Measurements from ENCODE around the gene FFAR3. TPM values are rescaled to one million over a fixed set of nuclear protein-coding genes. Genes with fewer than 3 reads are reported as not detected.
"Not testable (repeated sequence)": the region's sequence is repeated elsewhere in the genome, so short reads cannot be mapped to it uniquely, and the experiment has no call there.

Gene FFAR3
- total RNA-seq, 1 donor from 2014 or later: 0.16 TPM

GRCh38 chr19:35397064-35397463 lies 38.8 kb downstream of the FFAR3 start:
- H3K36me3 Mint-ChIP-seq (ENCODE audit: low read depth): no peaks in the 10 kb centered on the region
- no peak for TF ChIP-seq CTCF (IDR thresholded peaks at IDR 0.05)
- ATAC-seq (ENCODE audit: low read depth) (no peak), DNase-seq (no peak)
- H3K4me3 Mint-ChIP-seq: no peak overlapping the region
- H3K4me1 Mint-ChIP-seq: peaks cover 5% of the 10 kb centered on the region
- ChIA-PET CTCF (no interaction called here), POLR2A (no interaction called here)
- peaks cover 1% of the 10 kb centered on the region for H3K27me3 Mint-ChIP-seq
- H3K27ac Mint-ChIP-seq: no peak overlapping the region
- intact Hi-C loops (cut with micrococcal nuclease): no loop called here
- H3K9me3 Mint-ChIP-seq: no peaks in the 10 kb centered on the region

DNA sequence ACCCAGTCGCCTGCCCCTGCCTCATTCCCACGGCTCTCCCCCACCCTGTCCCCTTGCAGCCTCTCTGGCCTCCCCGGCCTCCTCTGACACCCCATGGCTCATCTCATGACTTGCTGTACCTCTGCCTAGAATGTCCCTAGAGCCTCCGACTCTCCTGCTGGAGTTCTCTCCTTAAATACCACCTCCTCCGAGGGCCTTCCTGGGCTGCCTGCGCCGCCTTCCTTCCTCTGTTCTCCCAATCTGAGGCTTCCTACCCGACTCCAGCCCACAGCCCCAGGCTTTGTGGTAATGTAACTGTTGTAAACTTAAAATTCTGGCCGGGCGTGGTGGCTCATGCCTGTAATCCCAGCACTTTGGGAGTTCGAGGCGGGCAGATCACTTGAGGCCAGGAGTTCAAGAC lies 40.3 kb downstream of the FFAR3 start:
- DNase-seq: no peak
- CTCF ChIA-PET: no interaction called here
- no peaks in the 10 kb centered on the region for H3K36me3 Mint-ChIP-seq (ENCODE audit: low read depth)
- intact Hi-C loops (cut with micrococcal nuclease): no loop called here
- H3K4me1 Mint-ChIP-seq: peaks cover 5% of the 10 kb centered on the region
- peaks cover 1% of the 10 kb centered on the region for H3K27me3 Mint-ChIP-seq
- H3K4me3 Mint-ChIP-seq: no peak overlapping the region
- no peaks in the 10 kb centered on the region for H3K9me3 Mint-ChIP-seq
- H3K27ac Mint-ChIP-seq: no peak overlapping the region
- ATAC-seq (ENCODE audit: low read depth): no peak
- POLR2A ChIA-PET: no interaction called here
- no peak for TF ChIP-seq CTCF (IDR thresholded peaks at IDR 0.05)

DNA sequence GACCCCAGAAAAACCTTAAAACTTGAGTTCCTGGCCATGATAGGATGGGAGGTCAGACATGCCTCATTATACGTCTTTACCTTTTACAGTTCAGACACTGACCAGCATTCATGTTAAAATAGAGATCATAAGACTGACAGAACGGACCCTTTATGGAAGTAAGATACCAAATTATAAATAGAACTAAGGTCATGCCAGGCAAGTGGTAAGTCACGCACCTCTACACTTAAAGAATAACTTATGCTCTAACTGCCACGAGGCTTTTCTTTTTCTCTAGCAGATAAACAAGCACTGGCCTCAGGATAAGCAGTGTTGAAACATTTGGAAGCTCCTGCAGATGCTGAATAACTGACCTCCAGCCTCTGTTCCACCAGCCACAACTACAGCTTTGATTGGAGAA lies 41.0 kb downstream of the FFAR3 start:
- intact Hi-C loops (cut with micrococcal nuclease): no loop called here
- ChIA-PET POLR2A (no interaction called here), CTCF (no interaction called here)
- Mint-ChIP-seq H3K27me3 (no peaks in the 10 kb centered on the region), H3K4me3 (no peak overlapping the region), H3K36me3 (ENCODE audit: low read depth) (no peaks in the 10 kb centered on the region), H3K4me1 (peaks cover 5% of the 10 kb centered on the region), H3K9me3 (no peaks in the 10 kb centered on the region), H3K27ac (no peak overlapping the region)
- no peak for DNase-seq
- ATAC-seq (ENCODE audit: low read depth): no peak
- TF ChIP-seq CTCF (IDR thresholded peaks at IDR 0.05): no peak

DNA sequence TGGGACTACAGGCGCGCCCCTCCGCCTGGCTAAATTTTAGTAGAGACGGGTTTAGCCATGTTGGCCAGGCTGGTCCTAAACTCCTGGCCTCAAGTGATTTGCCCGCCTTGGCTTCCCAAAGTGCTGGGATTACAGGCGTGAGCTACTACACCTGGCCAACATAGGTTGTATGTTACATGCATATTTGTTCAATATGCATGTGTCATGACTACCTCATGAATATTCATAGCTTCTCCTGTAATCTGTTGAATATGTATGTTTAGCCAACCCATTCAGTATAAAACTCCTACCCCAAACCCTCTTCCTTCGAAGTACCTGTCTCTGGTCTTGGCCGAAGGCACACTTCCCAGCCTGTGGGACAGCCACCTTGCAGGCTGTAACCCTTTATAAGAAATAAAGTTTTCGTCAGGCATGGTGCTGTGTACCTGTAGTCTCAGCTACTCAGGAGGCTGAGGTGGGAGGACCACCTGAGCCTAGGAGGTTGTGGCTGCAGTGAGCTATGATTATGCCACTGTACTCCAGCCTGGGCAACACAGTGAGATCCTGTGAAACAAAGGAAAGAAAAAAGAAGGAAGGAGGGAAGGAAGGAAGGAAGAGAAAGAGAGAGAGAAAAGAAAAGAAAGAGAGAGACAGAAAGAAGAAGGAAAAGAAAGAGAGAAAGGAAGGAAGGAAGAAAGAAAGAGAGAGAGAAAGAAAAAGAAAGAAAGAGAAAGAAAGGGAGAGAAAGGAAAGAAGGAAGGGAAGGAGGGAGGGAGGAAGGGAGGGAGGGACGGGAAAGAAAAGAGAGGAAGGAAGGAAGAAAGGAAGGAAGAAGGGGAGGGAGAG lies 41.9 kb downstream of the FFAR3 start:
- peaks cover 5% of the 10 kb centered on the region for H3K4me1 Mint-ChIP-seq
- H3K27me3 Mint-ChIP-seq: no peaks in the 10 kb centered on the region
- no peaks in the 10 kb centered on the region for H3K9me3 Mint-ChIP-seq
- H3K4me3 Mint-ChIP-seq: no peak overlapping the region
- TF ChIP-seq CTCF (IDR thresholded peaks at IDR 0.05): no peak
- no peak overlapping the region for H3K27ac Mint-ChIP-seq
- POLR2A ChIA-PET: no interaction called here
- CTCF ChIA-PET: interaction anchor here (0.7 kb wide), 1 partner anchor 68 kb away, joined by 3 read pairs; no protein-coding TSS in a partner anchor
- intact Hi-C loops (cut with micrococcal nuclease): no loop called here
- H3K36me3 Mint-ChIP-seq (ENCODE audit: low read depth): no peaks in the 10 kb centered on the region
- DNase-seq: no peak
- ATAC-seq (ENCODE audit: low read depth): no peak

DNA sequence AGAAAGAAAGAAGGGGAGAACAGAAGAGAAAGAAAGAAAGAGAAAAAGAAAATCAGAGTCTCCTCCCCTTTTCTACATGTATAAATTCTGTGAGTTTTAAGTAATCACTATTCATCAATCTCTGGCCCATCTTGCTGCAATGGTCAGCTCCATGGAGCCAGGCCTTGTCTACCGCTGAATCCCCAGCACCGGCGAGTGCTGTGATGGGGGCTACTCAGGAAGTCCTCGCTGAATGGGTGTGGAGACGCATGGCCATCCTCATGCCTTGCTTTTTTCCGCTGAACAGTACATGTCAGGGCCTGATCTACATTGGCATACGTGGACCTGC lies 42.5 kb downstream of the FFAR3 start:
- ChIA-PET CTCF (interaction anchor here (0.7 kb wide), 1 partner anchor 67 kb away, joined by 3 read pairs; no protein-coding TSS in a partner anchor), POLR2A (no interaction called here)
- TF ChIP-seq CTCF (IDR thresholded peaks at IDR 0.05): no peak
- intact Hi-C loops (cut with micrococcal nuclease): no loop called here
- ATAC-seq (ENCODE audit: low read depth) (no peak), DNase-seq (no peak)
- no peaks in the 10 kb centered on the region for H3K27me3 Mint-ChIP-seq
- H3K4me1 Mint-ChIP-seq: peaks cover 5% of the 10 kb centered on the region
- H3K4me3 Mint-ChIP-seq: no peak overlapping the region
- H3K9me3 Mint-ChIP-seq: no peaks in the 10 kb centered on the region
- H3K36me3 Mint-ChIP-seq (ENCODE audit: low read depth): no peaks in the 10 kb centered on the region
- H3K27ac Mint-ChIP-seq: no peak overlapping the region

GRCh38 chr19:35401416-35401815 lies 43.2 kb downstream of the FFAR3 start:
- POLR2A ChIA-PET; CTCF ChIA-PET; H3K4me3 Mint-ChIP-seq; DNase-seq; H3K27ac Mint-ChIP-seq; H3K9me3 Mint-ChIP-seq; ATAC-seq (ENCODE audit: low read depth); H3K4me1 Mint-ChIP-seq; H3K27me3 Mint-ChIP-seq; H3K36me3 Mint-ChIP-seq (ENCODE audit: low read depth); intact Hi-C loops (cut with micrococcal nuclease): not testable (repeated sequence)
